ENCODE measurements around the gene PLEKHM3. TPM values are rescaled to one million over a fixed set of nuclear protein-coding genes. Genes with fewer than 3 reads are reported as not detected.

PLEKHM3 gene
- polyA plus RNA-seq, 4 donors = 0.89 to 12.1 (median 2.1) TPM

GRCh38 chr2:207819839-207820784 lies 205.2 kb downstream of the PLEKHM3 start:
- WGBS, 3 donors = 19 to 50% (median 30%) methylated on average over 11 of the region's 11 CpGs
- peak; percentile 97 to 99 for DNase-seq
- Histone ChIP-seq H3K4me3 (ENCODE audit: low read depth in 1 of 3, low read length in 3 of 3) (peak overlapping the region in 1 of 3 donors; percentile 0), H3K36me3 (ENCODE audit: control insufficient read depth in 3 of 3, insufficient read depth in 2 of 3, low read depth in 1 of 3, low read length in 3 of 3) (peaks cover 0 to 14% (median 0%) of the 10 kb centered on the region in 3 donors), H3K9me3 (ENCODE audit: control insufficient read depth in 2 of 2, insufficient read depth in 1 of 2, low read depth in 1 of 2, low read length in 1 of 2) (no peaks in the 10 kb centered on the region), H3K27ac (ENCODE audit: low read depth in 1 of 3, low read length in 2 of 3) (peak overlapping the region; percentile 90 to 98 (median 92)), H3K27me3 (ENCODE audit: control insufficient read depth in 3 of 3, insufficient read depth in 3 of 3, low read length in 3 of 3) (no peaks in the 10 kb centered on the region), H3K4me1 (ENCODE audit: control insufficient read depth in 3 of 3, insufficient read depth in 2 of 3, low read depth in 1 of 3, low read length in 2 of 3) (peaks cover 0 to 60% (median 4%) of the 10 kb centered on the region in 3 donors)
- FAIRE-seq = peak; percentile 81

- DNase-seq = peak; percentile 64 to 82
- WGBS, 3 donors = 20 to 49% (median 30%) methylated on average over 10 of the region's 10 CpGs
Measured at GRCh38 chr2:207819021-207819797, 206.1 kb downstream of the PLEKHM3 start.

GRCh38 chr2:207816546-207816945 lies 208.8 kb downstream of the PLEKHM3 start:
- Histone ChIP-seq H3K27ac (ENCODE audit: low read depth in 1 of 3, low read length in 2 of 3) (peak overlapping the region in 2 of 3 donors; percentile 54 to 90), H3K4me1 (ENCODE audit: control insufficient read depth in 3 of 3, insufficient read depth in 2 of 3, low read depth in 1 of 3, low read length in 2 of 3) (peaks cover 0 to 70% (median 4%) of the 10 kb centered on the region in 3 donors), H3K27me3 (ENCODE audit: control insufficient read depth in 3 of 3, insufficient read depth in 3 of 3, low read length in 3 of 3) (no peaks in the 10 kb centered on the region), H3K4me3 (ENCODE audit: low read depth in 1 of 3, low read length in 3 of 3) (no peak overlapping the region), H3K36me3 (ENCODE audit: control insufficient read depth in 3 of 3, insufficient read depth in 2 of 3, low read depth in 1 of 3, low read length in 3 of 3) (no peaks in the 10 kb centered on the region), H3K9me3 (ENCODE audit: control insufficient read depth in 2 of 2, insufficient read depth in 1 of 2, low read depth in 1 of 2, low read length in 1 of 2) (no peaks in the 10 kb centered on the region)
- DNase-seq = no peak
- FAIRE-seq = no peak
- WGBS, 3 donors = 88 to 91% (median 91%) methylated on average over 5 of the region's 5 CpGs

More at GRCh38 chr2:207819021-207819797, 206.1 kb downstream of the PLEKHM3 start:
- H3K4me3 ChIP-seq (ENCODE audit: low read depth in 1 of 3, low read length in 3 of 3) = no peak overlapping the region
- FAIRE-seq = no peak
- peak overlapping the region; percentile 70 to 90 (median 72) for H3K27ac ChIP-seq (ENCODE audit: low read depth in 1 of 3, low read length in 2 of 3)
- H3K9me3 ChIP-seq (ENCODE audit: control insufficient read depth in 2 of 2, insufficient read depth in 1 of 2, low read depth in 1 of 2, low read length in 1 of 2) = no peaks in the 10 kb centered on the region
- H3K4me1 ChIP-seq (ENCODE audit: control insufficient read depth in 3 of 3, insufficient read depth in 2 of 3, low read depth in 1 of 3, low read length in 2 of 3) = peaks cover 0 to 60% (median 4%) of the 10 kb centered on the region in 3 donors
- H3K27me3 ChIP-seq (ENCODE audit: control insufficient read depth in 3 of 3, insufficient read depth in 3 of 3, low read length in 3 of 3) = no peaks in the 10 kb centered on the region
- peaks cover 0 to 9% (median 0%) of the 10 kb centered on the region in 3 donors for H3K36me3 ChIP-seq (ENCODE audit: control insufficient read depth in 3 of 3, insufficient read depth in 2 of 3, low read depth in 1 of 3, low read length in 3 of 3)

GRCh38 chr2:207815254-207815653 lies 210.1 kb downstream of the PLEKHM3 start:
- DNase-seq (peak in 1 of 2 donors; percentile 54), FAIRE-seq (no peak)
- WGBS, 3 donors = 78 to 92% (median 87%) methylated on average over 3 of the region's 3 CpGs
- Histone ChIP-seq H3K36me3 (ENCODE audit: control insufficient read depth in 3 of 3, insufficient read depth in 2 of 3, low read depth in 1 of 3, low read length in 3 of 3) (no peaks in the 10 kb centered on the region), H3K27ac (ENCODE audit: low read depth in 1 of 3, low read length in 2 of 3) (no peak overlapping the region), H3K4me1 (ENCODE audit: control insufficient read depth in 3 of 3, insufficient read depth in 2 of 3, low read depth in 1 of 3, low read length in 2 of 3) (peaks cover 3 to 68% (median 4%) of the 10 kb centered on the region in 3 donors), H3K9me3 (ENCODE audit: control insufficient read depth in 2 of 2, insufficient read depth in 1 of 2, low read depth in 1 of 2, low read length in 1 of 2) (no peaks in the 10 kb centered on the region), H3K27me3 (ENCODE audit: control insufficient read depth in 3 of 3, insufficient read depth in 3 of 3, low read length in 3 of 3) (no peaks in the 10 kb centered on the region), H3K4me3 (ENCODE audit: low read depth in 1 of 3, low read length in 3 of 3) (no peak overlapping the region)

- Histone ChIP-seq H3K4me3 (ENCODE audit: low read depth in 1 of 3, low read length in 3 of 3) (no peak overlapping the region), H3K4me1 (ENCODE audit: control insufficient read depth in 3 of 3, insufficient read depth in 2 of 3, low read depth in 1 of 3, low read length in 2 of 3) (peaks cover 4 to 62% (median 7%) of the 10 kb centered on the region in 3 donors), H3K9me3 (ENCODE audit: control insufficient read depth in 2 of 2, insufficient read depth in 1 of 2, low read depth in 1 of 2, low read length in 1 of 2) (no peaks in the 10 kb centered on the region), H3K36me3 (ENCODE audit: control insufficient read depth in 3 of 3, insufficient read depth in 2 of 3, low read depth in 1 of 3, low read length in 3 of 3) (no peaks in the 10 kb centered on the region), H3K27ac (ENCODE audit: low read depth in 1 of 3, low read length in 2 of 3) (no peak overlapping the region), H3K27me3 (ENCODE audit: control insufficient read depth in 3 of 3, insufficient read depth in 3 of 3, low read length in 3 of 3) (no peaks in the 10 kb centered on the region)
- no peak for DNase-seq
- WGBS, 3 donors = 75 to 88% (median 84%) methylated on average over 6 of the region's 6 CpGs
- FAIRE-seq = no peak
Measured at GRCh38 chr2:207813942-207814341, 211.4 kb downstream of the PLEKHM3 start.

GRCh38 chr2:207813221-207813916 lies 212.0 kb downstream of the PLEKHM3 start:
- no peak for DNase-seq
- 74 to 77% (median 75%) methylated on average over 15 of the region's 15 CpGs for WGBS, 3 donors
- Histone ChIP-seq H3K36me3 (ENCODE audit: control insufficient read depth in 3 of 3, insufficient read depth in 2 of 3, low read depth in 1 of 3, low read length in 3 of 3) (no peaks in the 10 kb centered on the region), H3K4me3 (ENCODE audit: low read depth in 1 of 3, low read length in 3 of 3) (no peak overlapping the region), H3K4me1 (ENCODE audit: control insufficient read depth in 3 of 3, insufficient read depth in 2 of 3, low read depth in 1 of 3, low read length in 2 of 3) (peaks cover 4 to 57% (median 7%) of the 10 kb centered on the region in 3 donors), H3K27ac (ENCODE audit: low read depth in 1 of 3, low read length in 2 of 3) (no peak overlapping the region), H3K27me3 (ENCODE audit: control insufficient read depth in 3 of 3, insufficient read depth in 3 of 3, low read length in 3 of 3) (no peaks in the 10 kb centered on the region), H3K9me3 (ENCODE audit: control insufficient read depth in 2 of 2, insufficient read depth in 1 of 2, low read depth in 1 of 2, low read length in 1 of 2) (no peaks in the 10 kb centered on the region)
- FAIRE-seq = no peak

- Histone ChIP-seq H3K9me3 (ENCODE audit: control insufficient read depth in 2 of 2, insufficient read depth in 1 of 2, low read depth in 1 of 2, low read length in 1 of 2) (no peaks in the 10 kb centered on the region), H3K4me3 (ENCODE audit: low read depth in 1 of 3, low read length in 3 of 3) (no peak overlapping the region), H3K36me3 (ENCODE audit: control insufficient read depth in 3 of 3, insufficient read depth in 2 of 3, low read depth in 1 of 3, low read length in 3 of 3) (no peaks in the 10 kb centered on the region), H3K4me1 (ENCODE audit: control insufficient read depth in 3 of 3, insufficient read depth in 2 of 3, low read depth in 1 of 3, low read length in 2 of 3) (peaks cover 4 to 51% (median 7%) of the 10 kb centered on the region in 3 donors), H3K27me3 (ENCODE audit: control insufficient read depth in 3 of 3, insufficient read depth in 3 of 3, low read length in 3 of 3) (no peaks in the 10 kb centered on the region), H3K27ac (ENCODE audit: low read depth in 1 of 3, low read length in 2 of 3) (peak overlapping the region in 1 of 3 donors; percentile 51)
- DNase-seq (no peak), FAIRE-seq (no peak)
- 84 to 88% (median 84%) methylated on average over 3 of the region's 3 CpGs for WGBS, 3 donors
Measured at GRCh38 chr2:207812726-207813080, 212.6 kb downstream of the PLEKHM3 start.

Data from small intestine (tissue), 7 donors.